Measurements from ENCODE around the gene TSKS. TPM values are rescaled to one million over a fixed set of nuclear protein-coding genes. Genes with fewer than 3 reads are reported as not detected.

Gene TSKS, protein sequence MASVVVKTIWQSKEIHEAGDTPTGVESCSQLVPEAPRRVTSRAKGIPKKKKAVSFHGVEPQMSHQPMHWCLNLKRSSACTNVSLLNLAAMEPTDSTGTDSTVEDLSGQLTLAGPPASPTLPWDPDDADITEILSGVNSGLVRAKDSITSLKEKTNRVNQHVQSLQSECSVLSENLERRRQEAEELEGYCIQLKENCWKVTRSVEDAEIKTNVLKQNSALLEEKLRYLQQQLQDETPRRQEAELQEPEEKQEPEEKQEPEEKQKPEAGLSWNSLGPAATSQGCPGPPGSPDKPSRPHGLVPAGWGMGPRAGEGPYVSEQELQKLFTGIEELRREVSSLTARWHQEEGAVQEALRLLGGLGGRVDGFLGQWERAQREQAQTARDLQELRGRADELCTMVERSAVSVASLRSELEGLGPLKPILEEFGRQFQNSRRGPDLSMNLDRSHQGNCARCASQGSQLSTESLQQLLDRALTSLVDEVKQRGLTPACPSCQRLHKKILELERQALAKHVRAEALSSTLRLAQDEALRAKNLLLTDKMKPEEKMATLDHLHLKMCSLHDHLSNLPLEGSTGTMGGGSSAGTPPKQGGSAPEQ
- 1.5 TPM in 1 of 2 replicates, not detected in the other for total RNA-seq

DNA sequence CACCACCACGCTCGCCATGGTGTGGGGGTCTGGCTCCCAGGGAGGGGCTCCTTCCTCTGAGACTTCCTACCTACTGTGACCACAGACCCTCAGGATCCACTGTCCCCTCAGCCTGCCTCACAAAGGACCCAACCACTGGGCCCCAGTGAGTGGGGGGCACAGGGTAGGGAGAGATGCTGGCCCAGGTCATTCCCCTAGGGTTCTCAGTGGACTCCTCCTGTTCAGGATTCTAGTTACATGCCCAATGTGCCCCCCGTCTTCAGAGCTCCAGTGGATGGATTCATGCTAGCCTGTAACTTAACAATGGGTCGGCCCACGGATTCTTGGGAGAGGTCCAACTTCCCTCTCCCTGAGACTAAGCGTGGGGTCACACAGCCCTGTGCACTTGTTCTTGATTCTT, at the start of gene TSKS:
TSKS (minus strand) TSS at position 77 of the 400 bp plus-strand sequence; CDS start at position 18, 59 bp downstream.

GRCh38 chr19:49766930-49767299, 3.8 kb upstream of the TSKS start, which contains the start of gene AP2A1:
TSS of gene AP2A1 (plus strand) at chr19:49767001. CDS start at chr19:49767134, 133 bp downstream.

DNA sequence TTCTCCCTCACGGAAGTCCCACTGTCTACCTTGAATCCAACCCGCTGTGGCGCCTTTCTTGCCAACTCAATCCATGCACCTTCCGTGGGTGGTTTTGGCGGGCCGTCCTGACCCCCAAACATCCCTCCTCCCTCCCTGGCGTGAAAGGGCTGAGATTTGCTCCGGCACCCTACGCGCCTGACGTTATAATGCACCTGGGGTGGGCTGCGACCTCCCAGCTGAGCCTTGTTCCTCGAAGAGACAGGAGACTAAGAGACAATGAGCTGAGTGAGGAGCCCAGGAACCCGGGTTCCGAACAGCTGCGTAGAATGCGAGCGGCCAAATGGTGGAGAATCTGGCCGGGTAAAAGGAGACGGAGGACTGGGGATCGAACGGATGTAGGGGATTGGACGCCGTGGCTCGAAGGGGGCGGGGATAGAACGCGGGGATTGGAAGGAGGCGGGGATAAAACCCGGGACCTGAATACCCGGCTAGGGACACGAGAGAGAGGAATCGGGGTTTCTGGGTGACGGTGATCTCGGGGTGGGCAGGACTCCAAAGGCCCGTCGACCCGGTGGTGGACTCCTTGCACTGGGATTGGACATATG, 72.4 kb downstream of the TSKS start, which contains the start of gene CPT1C:
CPT1C (plus strand) TSS at position 461 of the 587 bp plus-strand sequence. CDS start 1,137 bp downstream, outside the sequence.

Other genes starting within 250 kb of the TSKS start
- 26.5 and 34.0 TPM in 2 replicates for gene RCN3, start 235.3 kb downstream of the TSKS start, total RNA-seq
- 104 and 111 TPM in 2 replicates for gene NOSIP, start 182.8 kb downstream of the TSKS start, total RNA-seq
- gene PRRG2, start 182.0 kb downstream of the TSKS start, total RNA-seq, result 1.1 and 3.3 TPM in 2 replicates
- gene PRR12, start 172.1 kb downstream of the TSKS start, total RNA-seq, result 6.5 and 8.2 TPM in 2 replicates
- gene RRAS, start 123.2 kb downstream of the TSKS start, total RNA-seq, result 79.1 and 97.7 TPM in 2 replicates
- 33.2 and 36.7 TPM in 2 replicates for gene SCAF1, start 121.1 kb downstream of the TSKS start, total RNA-seq
- gene IRF3, start 97.4 kb downstream of the TSKS start, total RNA-seq, result 46.5 and 55.2 TPM in 2 replicates
- 33.2 TPM in 2 replicates for gene BCL2L12, start 97.4 kb downstream of the TSKS start, total RNA-seq
- gene PRMT1, start 86.0 kb downstream of the TSKS start, total RNA-seq, result 329 and 369 TPM in 2 replicates
- 0.33 and 0.49 TPM in 2 replicates for gene ADM5, start 73.7 kb downstream of the TSKS start, total RNA-seq
- gene CPT1C, start 72.2 kb downstream of the TSKS start, total RNA-seq, result 11.9 and 12.3 TPM in 2 replicates
- 108 and 110 TPM in 2 replicates for gene AP2A1, start 3.7 kb upstream of the TSKS start, total RNA-seq
- 13.8 and 17.1 TPM in 2 replicates for gene FUZ, start 50.0 kb upstream of the TSKS start, total RNA-seq
- gene MED25, start 55.0 kb upstream of the TSKS start, total RNA-seq, result 25.2 and 25.6 TPM in 2 replicates
- 57.6 and 64.4 TPM in 2 replicates for gene PTOV1, start 87.9 kb upstream of the TSKS start, total RNA-seq
- 59.5 and 63.0 TPM in 2 replicates for gene PNKP, start 104.3 kb upstream of the TSKS start, total RNA-seq
- 26.5 and 30.4 TPM in 2 replicates for gene AKT1S1, start 114.0 kb upstream of the TSKS start, total RNA-seq
- gene TBC1D17, start 114.4 kb upstream of the TSKS start, total RNA-seq, result 18.0 and 20.2 TPM in 2 replicates
- 24.2 and 29.4 TPM in 2 replicates for gene IL4I1, start 133.6 kb upstream of the TSKS start, total RNA-seq
- gene ATF5, start 165.9 kb upstream of the TSKS start, total RNA-seq, result 20.9 and 23.4 TPM in 2 replicates
- 77.1 and 85.3 TPM in 2 replicates for gene NUP62, start 166.2 kb upstream of the TSKS start, total RNA-seq
- gene SIGLEC11, start 197.9 kb upstream of the TSKS start, total RNA-seq, result 0.25 TPM in 1 of 2 replicates, not detected in the other